Activated CD8-positive, alpha-beta T cell treated with anti-CD3 and anti-CD28 coated beads for 36 hours (primary cell): ENCODE measurements around the gene MIP. TPM values are rescaled to one million over a fixed set of nuclear protein-coding genes. Genes with fewer than 3 reads are reported as not detected.

Experiments
- ATAC-seq: fragments of 200-7000 bp; cut with Tn5 transposase; one replicate; pipeline ENCODE4 v1.10.0; 2021; ENCODE audit warnings: mild to moderate bottlenecking, moderate library complexity
- CTCF ChIA-PET: fragments of 350-600 bp; sonication (Branson Sonifier 250); formaldehyde crosslinking; loops from one replicate; lab custom pipeline; 2021; ENCODE audit warnings: antibody characterized with exemption; lab: Charles Lee
- POLR2A ChIA-PET: fragments of 350-600 bp; sonication (Branson Sonifier 250); formaldehyde crosslinking; loops from one replicate; lab custom pipeline; 2021; ENCODE audit warnings: antibody characterized with exemption; lab: Charles Lee
- DNase-seq: peaks from one replicate; pipeline ENCODE4 v3.0.0-alpha.2; 2020
- H3K27ac Mint-ChIP-seq: one replicate; pipeline ENCODE4 v1.8.0; 2021; ENCODE audit warnings: mild to moderate bottlenecking, mixed read lengths
- H3K27me3 Mint-ChIP-seq: one replicate; pipeline ENCODE4 v1.8.0; 2021; ENCODE audit warnings: mixed read lengths
- H3K36me3 Mint-ChIP-seq: one replicate; pipeline ENCODE4 v1.8.0; 2021; ENCODE audit warnings: low read depth, mixed read lengths
- H3K4me1 Mint-ChIP-seq: one replicate; pipeline ENCODE4 v1.8.0; 2021; ENCODE audit warnings: low read depth, mixed read lengths
- H3K4me3 Mint-ChIP-seq: one replicate; pipeline ENCODE4 v1.8.0; 2021; ENCODE audit warnings: mild to moderate bottlenecking, moderate library complexity, mixed read lengths
- H3K9me3 Mint-ChIP-seq: one replicate; pipeline ENCODE4 v1.8.0; 2021; ENCODE audit warnings: mixed read lengths
- intact Hi-C: fragments of 100-400 bp; cut with micrococcal nuclease; formaldehyde crosslinking; loops from one replicate; pipeline ENCODE4 v1.10.0; 2022
- total RNA-seq, 2 experiments: library from RNA; stranded (reverse); gene quantifications; one replicate each; pipeline ENCODE4 v1.2.3, GENCODE V29; 2021
- TF ChIP-seq, protein P1 (sequence below): fragments of 200-600 bp; IDR thresholded peaks from one replicate; pipeline ENCODE4 v1.8.0; 2022; ENCODE audit warnings: antibody characterized with exemption, mild to moderate bottlenecking

Gene MIP
- total RNA-seq, 2 experiments from 2014 or later, result not detected

DNA sequence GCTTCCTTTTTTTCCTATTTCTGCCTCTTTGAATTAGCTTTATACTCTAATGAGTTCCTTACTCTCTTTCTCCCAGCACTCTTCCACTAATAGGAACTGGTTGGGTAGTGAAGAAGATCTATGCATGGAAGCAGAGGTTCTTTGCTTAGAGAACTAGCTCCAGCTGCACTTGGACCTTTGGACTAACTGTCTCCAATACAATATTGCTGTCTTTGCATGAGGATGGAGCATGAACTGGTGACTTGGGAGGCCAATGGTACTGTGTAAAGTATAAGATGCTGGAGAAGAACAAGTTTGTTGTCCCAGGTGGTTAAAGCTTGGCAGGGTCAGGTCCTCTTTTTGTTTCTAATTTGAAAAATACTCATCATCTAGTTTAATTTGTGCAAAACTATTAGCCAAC, 35.9 kb upstream of the MIP start:
- ChIA-PET CTCF (interaction anchor here (0.7 to 1.7 kb wide), 5 partner anchors 9 to 90 kb away, joined by 3 to 6 read pairs (median 3); no protein-coding TSS in a partner anchor), POLR2A (interaction anchor here (0.6 to 1.0 kb wide), 4 partner anchors 17 to 145 kb away, joined by 3 to 4 read pairs (median 3); no protein-coding TSS in a partner anchor)
- Mint-ChIP-seq H3K4me3 (no peak overlapping the region), H3K9me3 (peaks cover 5% of the 10 kb centered on the region), H3K36me3 (peaks cover 3% of the 10 kb centered on the region), H3K27me3 (peaks cover 32% of the 10 kb centered on the region), H3K4me1 (peaks cover 16% of the 10 kb centered on the region), H3K27ac (no peak overlapping the region)
- intact Hi-C loops, result no loop called here
- ATAC-seq (no peak), DNase-seq (no peak)
- TF ChIP-seq, protein P1, sequence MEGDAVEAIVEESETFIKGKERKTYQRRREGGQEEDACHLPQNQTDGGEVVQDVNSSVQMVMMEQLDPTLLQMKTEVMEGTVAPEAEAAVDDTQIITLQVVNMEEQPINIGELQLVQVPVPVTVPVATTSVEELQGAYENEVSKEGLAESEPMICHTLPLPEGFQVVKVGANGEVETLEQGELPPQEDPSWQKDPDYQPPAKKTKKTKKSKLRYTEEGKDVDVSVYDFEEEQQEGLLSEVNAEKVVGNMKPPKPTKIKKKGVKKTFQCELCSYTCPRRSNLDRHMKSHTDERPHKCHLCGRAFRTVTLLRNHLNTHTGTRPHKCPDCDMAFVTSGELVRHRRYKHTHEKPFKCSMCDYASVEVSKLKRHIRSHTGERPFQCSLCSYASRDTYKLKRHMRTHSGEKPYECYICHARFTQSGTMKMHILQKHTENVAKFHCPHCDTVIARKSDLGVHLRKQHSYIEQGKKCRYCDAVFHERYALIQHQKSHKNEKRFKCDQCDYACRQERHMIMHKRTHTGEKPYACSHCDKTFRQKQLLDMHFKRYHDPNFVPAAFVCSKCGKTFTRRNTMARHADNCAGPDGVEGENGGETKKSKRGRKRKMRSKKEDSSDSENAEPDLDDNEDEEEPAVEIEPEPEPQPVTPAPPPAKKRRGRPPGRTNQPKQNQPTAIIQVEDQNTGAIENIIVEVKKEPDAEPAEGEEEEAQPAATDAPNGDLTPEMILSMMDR, result no peak

DNA sequence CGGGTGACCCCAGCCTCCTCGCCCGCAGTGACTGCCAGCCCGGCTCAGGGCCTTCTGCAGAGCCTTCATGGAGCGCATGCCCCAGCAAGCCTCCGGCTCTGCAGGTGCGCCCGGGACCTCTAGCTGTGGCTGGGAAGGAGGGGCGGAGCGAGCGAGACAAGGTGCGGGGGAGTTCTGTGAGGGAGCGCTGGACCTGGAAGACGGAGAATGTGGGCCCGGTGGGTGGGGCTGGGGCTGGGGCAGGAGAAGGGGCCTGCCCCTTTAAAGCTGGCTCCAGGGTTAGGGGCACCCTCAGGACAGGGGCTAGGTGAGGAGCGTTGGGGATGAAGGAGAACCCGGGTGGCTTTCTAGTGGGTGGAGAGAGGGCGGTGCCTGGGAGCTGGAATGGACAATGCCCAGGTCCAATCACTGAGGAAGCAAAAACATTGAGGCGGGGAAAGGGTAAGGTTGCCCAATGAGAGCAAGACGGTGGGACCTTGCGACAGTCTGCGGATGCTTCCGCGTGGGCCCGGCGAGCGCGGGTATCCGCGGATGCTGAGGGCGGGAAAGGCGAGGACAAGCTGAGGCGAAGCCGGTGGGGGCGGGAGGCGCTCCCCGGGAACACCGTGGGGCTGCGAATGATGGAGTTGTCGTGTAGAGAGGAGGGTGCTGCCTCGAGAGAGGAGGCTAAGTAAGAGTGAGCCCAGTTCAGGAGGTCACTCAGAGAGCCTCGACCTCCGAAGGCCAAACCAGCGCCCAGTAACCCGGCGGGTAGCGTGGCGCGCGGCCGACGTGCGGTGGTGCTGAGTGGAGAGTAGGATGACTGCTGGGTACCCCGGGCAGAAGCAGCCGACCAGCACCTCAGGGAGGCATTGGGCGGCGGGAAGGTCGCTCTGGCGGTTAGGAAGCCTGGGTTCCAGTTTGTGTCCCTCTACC, 33.8 kb upstream of the MIP start, which contains the start of gene GLS2:
TSS of gene GLS2 (minus strand) at position 121 of the 915 bp plus-strand sequence. CDS start at position 78, 43 bp downstream.
- TF ChIP-seq, protein P1, result no peak
- POLR2A ChIA-PET, result interaction anchor here (1.2 kb wide), 2 partner anchors 19 to 369 kb away, joined by 3 to 4 read pairs; no protein-coding TSS in a partner anchor
- Mint-ChIP-seq H3K9me3 (peaks cover 5% of the 10 kb centered on the region), H3K27me3 (peaks cover 32% of the 10 kb centered on the region), H3K27ac (peak within 1 kb of the TSS; percentile 61), H3K4me3 (peak within 1 kb of the TSS; percentile 80), H3K36me3 (peaks cover 3% of the 10 kb centered on the region), H3K4me1 (peaks cover 16% of the 10 kb centered on the region)
- DNase-seq (peak; percentile 81), ATAC-seq (peak; percentile 97)
- CTCF ChIA-PET, result interaction anchor here (0.7 to 1.8 kb wide), 5 partner anchors 8 to 124 kb away, joined by 3 to 6 read pairs (median 4); no protein-coding TSS in a partner anchor
- intact Hi-C loops, result no loop called here

DNA sequence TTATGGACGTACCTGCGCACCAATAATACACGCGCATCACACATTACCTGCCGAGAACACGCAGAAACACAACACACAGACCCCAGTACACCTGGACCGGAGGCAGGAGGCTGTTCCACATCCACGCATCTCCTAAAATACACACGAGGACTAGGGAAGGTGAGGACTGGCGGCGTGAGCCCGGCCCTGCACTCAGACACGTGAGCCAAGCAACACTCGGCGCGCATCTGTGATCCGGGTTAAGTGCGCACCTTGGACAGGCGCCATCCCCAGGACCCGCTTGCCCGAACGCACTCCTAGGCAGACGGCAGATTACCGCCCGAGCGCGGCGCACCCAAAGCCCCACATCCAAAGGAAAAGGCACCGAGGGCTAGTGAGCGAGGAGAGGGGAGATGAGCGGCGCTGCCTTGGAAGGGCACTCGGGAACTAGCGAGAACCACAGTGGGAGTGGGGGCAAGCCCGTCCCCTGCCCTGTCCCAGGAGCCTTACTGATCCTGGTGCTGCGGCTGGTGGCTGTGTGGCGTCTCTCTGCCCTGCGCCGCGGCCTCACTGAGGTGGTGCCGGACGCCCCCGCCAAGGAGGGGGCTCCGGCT, 33.1 kb upstream of the MIP start:
- POLR2A ChIA-PET, result interaction anchor here (1.2 kb wide), 1 partner anchor 368 kb away, joined by 4 read pairs; no protein-coding TSS in a partner anchor
- peaks cover 3% of the 10 kb centered on the region for H3K36me3 Mint-ChIP-seq

DNA sequence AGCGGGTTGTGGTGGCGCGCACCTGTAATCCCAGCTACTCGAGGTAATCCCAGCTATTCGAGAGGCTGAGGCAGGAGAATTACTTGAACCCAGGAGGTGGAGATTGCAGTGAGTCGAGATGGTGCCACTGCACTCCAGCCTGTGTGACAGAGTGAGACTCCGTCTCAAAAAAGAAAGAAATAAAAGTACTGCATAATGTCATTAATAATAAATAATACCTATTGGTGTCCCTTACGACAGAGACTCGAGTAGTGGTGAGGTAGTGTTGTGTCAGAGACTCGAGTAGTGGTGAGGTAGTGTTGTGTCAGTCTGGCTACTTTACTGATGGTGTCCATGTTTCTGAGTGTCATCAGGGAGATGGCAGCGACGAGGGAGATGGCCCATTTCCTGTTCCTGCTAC, 32.2 kb upstream of the MIP start:
- POLR2A ChIA-PET, result no interaction called here
- CTCF ChIA-PET, result no interaction called here
- Mint-ChIP-seq H3K27me3 (peaks cover 27% of the 10 kb centered on the region), H3K4me1 (peaks cover 16% of the 10 kb centered on the region), H3K9me3 (peaks cover 5% of the 10 kb centered on the region), H3K27ac (no peak overlapping the region), H3K36me3 (peaks cover 3% of the 10 kb centered on the region), H3K4me3 (no peak overlapping the region)
- DNase-seq, result no peak
- TF ChIP-seq, protein P1, result no peak
- intact Hi-C loops, result no loop called here
- no peak for ATAC-seq

More for the DNA sequence above, 33.1 kb upstream of the MIP start:
- Mint-ChIP-seq H3K4me3 (peak overlapping the region; percentile 80), H3K27ac (peak overlapping the region; percentile 61), H3K27me3 (peaks cover 29% of the 10 kb centered on the region), H3K9me3 (peaks cover 5% of the 10 kb centered on the region), H3K4me1 (peaks cover 16% of the 10 kb centered on the region)
- ATAC-seq, result peak; percentile 35
- intact Hi-C loops, result no loop called here
- peak; percentile 50 for DNase-seq
- CTCF ChIA-PET, result interaction anchor here (1.0 to 1.8 kb wide), 4 partner anchors 9 to 124 kb away, joined by 3 to 6 read pairs (median 4); no protein-coding TSS in a partner anchor
- TF ChIP-seq, protein P1, result no peak
